Activated naive CD4-positive, alpha-beta T cell treated with anti-CD3 and anti-CD28 coated beads, Interleukin-2, amount 10 ng/mL, durations not matched to agents 5 hours and 36 hours (primary cell): ENCODE data around the gene PLEKHA5. TPM values are rescaled to one million over a fixed set of nuclear protein-coding genes. Genes with fewer than 3 reads are reported as not detected.

Experiments
- total RNA-seq, 2 experiments: library from RNA; stranded (reverse); gene quantifications; one replicate each; pipeline ENCODE4 v1.2.3, GENCODE V29; 2021

PLEKHA5 gene
- total RNA-seq, result 1 to 10 TPM; 2.4 to 2.5 TPM

DNA sequence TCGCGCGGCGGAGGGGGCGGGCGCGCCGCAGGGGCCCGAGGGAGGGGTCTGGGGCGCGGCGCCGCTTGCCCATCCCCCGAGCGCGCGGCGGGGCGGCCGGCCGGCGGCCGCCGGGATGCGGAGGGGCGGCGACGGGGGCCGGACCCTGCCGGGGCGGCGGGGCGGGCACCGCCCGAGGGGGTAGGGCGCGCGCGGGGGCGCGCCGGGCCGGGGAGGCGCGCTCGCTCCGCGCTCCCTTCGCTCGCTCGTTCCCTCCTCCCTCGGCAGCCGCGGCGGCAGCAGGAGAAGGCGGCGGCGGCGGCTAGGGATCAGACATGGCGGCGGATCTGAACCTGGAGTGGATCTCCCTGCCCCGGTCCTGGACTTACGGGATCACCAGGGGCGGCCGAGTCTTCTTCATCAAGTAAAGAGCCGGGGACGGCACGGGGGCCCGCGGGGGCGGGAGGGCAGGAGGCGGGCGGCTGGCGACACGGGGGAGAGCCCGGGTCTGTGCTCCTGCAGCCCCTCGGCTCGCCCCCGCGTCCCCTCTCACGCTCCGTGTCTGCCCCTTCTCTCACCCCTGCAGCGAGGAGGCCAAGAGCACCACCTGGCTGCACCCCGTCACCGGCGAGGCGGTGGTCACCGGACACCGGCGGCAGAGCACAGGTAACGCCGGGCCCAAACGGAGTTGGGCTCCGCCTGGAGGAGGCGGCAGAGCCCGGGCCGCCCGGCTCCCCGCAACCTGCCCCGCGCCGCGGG, at the start of gene PLEKHA5:
PLEKHA5 (plus strand) TSS at position 248 of the 738 bp plus-strand sequence; CDS start at position 315, 67 bp downstream.

